UCSD-AML1 (cell line): ENCODE results near the gene PRRC1.

Experiments used
- DNase-seq: peaks from one replicate; lab custom pipeline; 2025; ENCODE audit not compliant: unreplicated experiment; lab: John Stamatoyannopoulos, UW

The PRRC1 gene

GRCh38 chr5:127574852-127575679 is 57.6 kb downstream of the PRRC1 start:
- DNase-seq = no peak

- DNase-seq = no peak
These were observed 60.0 kb downstream of the PRRC1 start for GRCh38 chr5:127577458-127577857.

GRCh38 chr5:127580731-127581130 is 63.3 kb downstream of the PRRC1 start:
- no peak for DNase-seq

- DNase-seq = no peak
These were observed 64.0 kb downstream of the PRRC1 start for GRCh38 chr5:127581450-127581849.

GRCh38 chr5:127582773-127583370 is 65.4 kb downstream of the PRRC1 start:
- DNase-seq = no peak

GRCh38 chr5:127583866-127584265 is 66.4 kb downstream of the PRRC1 start:
- DNase-seq = no peak

GRCh38 chr5:127585661-127586060 is 68.2 kb downstream of the PRRC1 start:
- no peak for DNase-seq

GRCh38 chr5:127586066-127586770 is 68.8 kb downstream of the PRRC1 start:
- no peak for DNase-seq

GRCh38 chr5:127586811-127587210 is 69.4 kb downstream of the PRRC1 start:
- no peak for DNase-seq

- peak; percentile 66 for DNase-seq
These were observed 69.9 kb downstream of the PRRC1 start for GRCh38 chr5:127587246-127587917.

- DNase-seq = no peak
These were observed 70.9 kb downstream of the PRRC1 start for GRCh38 chr5:127588368-127588767.

- no peak for DNase-seq
These were observed 72.0 kb downstream of the PRRC1 start for GRCh38 chr5:127589309-127590030.

- no peak for DNase-seq
These were observed 72.8 kb downstream of the PRRC1 start for GRCh38 chr5:127590156-127590722.

- DNase-seq = no peak
These were observed 78.3 kb downstream of the PRRC1 start for GRCh38 chr5:127595484-127596368.

GRCh38 chr5:127596501-127596900 is 79.1 kb downstream of the PRRC1 start:
- no peak for DNase-seq

GRCh38 chr5:127599320-127599719 is 81.9 kb downstream of the PRRC1 start:
- no peak for DNase-seq

- DNase-seq = no peak
These were observed 82.4 kb downstream of the PRRC1 start for GRCh38 chr5:127599847-127600246.

- no peak for DNase-seq
These were observed 83.7 kb downstream of the PRRC1 start for GRCh38 chr5:127601111-127601510.

- no peak for DNase-seq
These were observed 84.2 kb downstream of the PRRC1 start for GRCh38 chr5:127601601-127602000.
